ENCODE results near the gene ZCCHC18. TPM values are rescaled to one million over a fixed set of nuclear protein-coding genes. Genes with fewer than 3 reads are reported as not detected.

The ZCCHC18 gene
- total RNA-seq, 1 donor from 2014 or later = not detected

DNA sequence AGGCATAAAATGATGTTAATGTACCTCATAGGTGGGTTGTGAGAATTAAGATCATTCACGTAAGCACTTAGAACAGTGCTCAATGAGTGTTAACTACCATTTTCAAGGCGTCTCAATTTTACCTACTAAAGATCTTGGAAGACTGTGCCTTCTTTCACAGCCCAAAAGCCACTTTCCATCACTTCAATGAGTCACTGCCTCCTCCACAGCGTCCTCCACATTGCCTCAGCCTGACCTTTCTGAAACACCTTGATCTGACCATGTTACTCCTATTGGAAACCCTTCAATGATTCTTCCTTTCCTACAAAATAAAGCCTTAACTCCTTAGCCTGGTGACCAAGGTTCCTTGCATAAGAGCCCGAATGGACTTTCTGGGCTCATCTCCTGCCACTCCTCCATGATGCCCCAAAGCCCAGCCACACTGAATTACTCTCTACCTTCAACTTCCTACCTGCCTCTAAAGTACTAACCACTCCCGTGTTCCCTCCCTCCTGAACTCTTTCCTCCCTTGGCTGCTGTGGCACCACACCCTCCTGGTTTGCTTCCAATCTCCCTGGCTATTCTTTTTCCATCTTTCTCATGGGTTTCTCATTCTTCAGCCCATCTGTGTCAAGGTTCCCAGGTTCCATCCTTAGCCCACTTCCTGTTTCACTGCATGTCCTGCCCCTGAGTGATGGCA, 22.4 kb downstream of the ZCCHC18 start:
- no peak for ATAC-seq

DNA sequence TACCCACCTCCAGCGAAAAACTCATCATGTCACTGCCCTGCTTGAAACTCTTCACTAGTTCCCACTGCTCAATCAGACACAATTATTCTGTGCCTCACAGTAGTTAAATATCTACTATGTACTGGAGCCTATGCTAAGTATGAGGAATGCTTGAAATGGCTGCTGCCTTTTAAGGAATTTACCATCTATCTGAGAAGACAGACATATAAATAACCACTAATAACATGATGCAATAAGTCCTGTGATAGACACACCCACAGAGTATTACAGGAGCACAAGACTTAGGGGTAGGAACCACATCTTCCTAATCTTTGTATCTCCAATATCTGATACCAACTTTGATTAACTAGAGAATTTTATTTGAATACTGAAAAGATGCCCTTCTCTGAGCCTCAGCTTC, 23.4 kb downstream of the ZCCHC18 start:
- ATAC-seq = no peak

DNA sequence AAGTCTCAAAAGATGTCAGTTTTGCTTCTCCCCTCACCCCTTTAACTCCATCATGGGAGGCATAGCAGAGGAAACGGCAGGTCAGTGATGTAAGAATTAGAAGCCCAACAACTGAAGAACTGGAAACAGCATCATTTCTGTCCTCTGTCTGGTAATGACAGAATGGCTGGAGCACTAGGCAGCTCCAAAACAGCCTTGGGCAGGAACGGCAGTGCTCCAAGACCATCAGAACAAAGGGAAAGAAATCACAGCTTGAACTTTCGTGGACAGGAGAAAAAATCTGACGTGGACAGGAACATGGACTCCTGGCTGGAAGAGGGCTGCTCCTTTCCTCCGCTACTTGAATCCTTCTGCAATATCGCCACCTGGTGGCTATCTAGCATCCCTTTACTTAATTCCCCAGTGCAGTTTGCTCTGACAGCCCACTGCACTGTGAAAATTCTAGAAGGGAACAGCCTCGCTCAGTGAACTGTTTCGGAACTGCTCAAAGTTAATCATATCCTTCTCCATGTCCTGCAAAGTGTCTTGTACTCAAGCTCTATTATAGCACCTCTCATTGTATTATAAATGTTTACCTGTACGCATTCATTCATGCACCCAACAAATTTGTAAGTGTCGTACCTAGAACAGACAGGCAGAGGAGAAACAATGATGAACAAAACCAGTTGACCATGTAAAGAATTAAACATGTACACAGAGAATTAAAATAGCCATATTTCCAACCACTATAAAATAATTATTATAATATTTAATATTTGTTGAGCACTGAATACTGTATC, 24.1 kb downstream of the ZCCHC18 start:
- ATAC-seq = peak; percentile 76

DNA sequence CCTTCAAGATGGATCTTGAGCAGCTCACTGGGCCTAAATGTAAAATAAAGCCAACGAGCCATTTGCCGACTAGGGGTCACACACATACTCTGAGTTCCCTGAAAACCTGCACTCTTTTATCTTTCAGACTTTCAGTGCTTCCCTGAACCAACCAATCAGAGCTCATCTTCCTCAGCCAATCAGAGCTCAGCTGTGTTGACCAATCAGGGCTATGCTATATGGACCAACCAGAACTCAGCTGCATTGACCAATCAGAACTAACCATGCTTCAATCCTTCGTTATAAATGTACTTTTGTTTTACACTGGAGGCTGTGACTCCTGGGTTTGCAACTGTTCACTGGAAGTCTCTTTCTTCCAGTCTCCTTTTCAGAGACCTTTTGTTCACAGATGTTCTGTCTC, 25.2 kb downstream of the ZCCHC18 start:
- ATAC-seq = no peak

DNA sequence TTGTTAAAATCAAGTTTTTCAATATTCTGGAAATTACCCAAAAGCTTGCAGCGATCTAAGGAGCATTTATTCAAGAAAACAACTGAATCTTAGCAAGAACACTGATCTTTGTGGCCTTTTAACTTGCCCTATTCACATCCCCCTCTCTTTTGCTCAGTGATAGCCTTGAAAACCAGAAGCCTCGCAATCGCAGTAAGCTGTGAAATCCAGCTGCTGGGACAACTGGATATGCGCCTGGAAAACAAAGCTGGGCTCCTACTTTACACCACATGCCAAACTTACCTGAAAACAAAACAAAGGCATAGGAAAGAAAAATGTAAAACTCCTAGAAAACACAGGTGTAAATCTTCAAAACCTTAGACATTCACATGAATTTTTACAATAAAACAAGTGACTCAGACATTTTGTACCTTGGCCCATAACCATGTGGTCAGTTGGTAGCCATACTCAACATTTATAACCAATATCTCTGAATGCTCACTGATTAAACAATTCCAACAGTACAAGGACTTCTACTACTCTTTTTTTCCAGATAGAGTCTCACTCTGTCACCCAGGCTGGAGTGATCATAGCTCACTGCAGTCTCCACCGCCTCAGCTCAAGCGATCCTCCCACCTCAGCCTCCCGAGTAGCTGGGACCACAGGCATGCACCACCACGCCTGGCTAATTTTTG, 28.9 kb downstream of the ZCCHC18 start:
- no peak for ATAC-seq

DNA sequence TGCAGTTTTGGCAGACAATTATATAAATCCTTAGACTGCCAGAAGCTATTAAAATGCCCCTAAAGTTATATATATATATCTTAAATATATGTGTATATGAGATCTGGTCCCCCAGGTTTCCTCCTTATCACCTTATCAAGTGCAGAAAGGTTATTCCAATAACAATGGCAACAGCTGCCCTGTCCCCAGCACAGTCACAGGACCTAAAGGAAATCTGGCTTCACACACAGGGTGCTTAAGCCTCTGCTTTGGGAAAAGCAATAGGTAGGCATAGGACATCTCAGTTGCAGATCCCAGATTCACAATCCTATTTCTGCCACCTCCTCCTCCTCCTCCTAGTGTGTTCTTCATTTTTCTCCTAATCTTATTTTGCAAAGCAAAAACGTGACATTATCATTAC, 38.7 kb downstream of the ZCCHC18 start:
- ATAC-seq = no peak

DNA sequence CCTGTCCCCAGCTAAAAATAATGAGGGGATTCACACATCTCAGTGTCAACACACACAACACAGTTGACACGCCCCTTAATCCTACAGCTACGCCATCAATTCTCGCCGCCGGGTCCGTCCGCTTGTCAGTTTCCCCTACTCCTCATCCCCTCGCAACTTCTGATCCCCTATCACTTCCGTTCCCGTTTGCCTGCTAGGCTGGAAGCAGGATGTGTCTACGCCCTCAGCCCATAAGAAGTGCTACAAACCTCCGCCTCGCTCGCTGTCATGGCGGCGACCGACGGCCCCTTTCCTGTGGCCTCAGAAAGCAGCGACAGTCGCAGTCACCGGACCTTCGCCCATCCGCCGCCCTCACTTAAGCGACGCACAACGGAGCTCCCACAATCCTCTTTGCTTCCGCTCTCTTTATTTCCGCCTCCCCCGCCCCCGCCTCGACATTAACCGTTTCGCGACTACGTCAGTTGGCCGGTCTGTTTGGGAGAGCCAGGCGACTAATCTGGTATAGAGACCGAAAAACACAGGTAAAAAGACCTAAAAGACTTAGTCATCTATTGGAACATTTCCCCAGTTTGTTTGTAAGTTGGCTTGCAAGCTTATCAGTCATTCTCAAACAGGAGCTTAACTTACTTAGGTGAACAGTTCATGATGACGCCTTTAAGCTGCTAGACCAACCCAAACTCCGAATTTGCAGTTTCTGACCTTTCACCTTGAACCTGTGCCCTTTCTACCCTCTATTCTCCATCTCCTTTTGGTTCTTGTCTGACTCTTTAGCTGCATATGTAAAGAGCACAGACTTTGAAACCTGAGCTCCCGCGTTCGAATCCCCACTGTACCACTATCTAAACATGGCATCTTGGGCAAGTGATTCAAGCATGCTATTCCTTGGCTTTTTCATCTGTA, 44.6 kb downstream of the ZCCHC18 start, which contains the start of gene SLC25A53:
Gene SLC25A53 (minus strand): TSS at position 380 of the 900 bp plus-strand sequence. CDS start 51,752 bp downstream, outside the sequence.
- ATAC-seq = peak; percentile 94

Other genes starting within 250 kb of the ZCCHC18 start
- 1.1 TPM for gene TMSB15B, start 149.9 kb upstream of the ZCCHC18 start, total RNA-seq
- gene H2BW1, start 98.8 kb upstream of the ZCCHC18 start, total RNA-seq = not detected
- not detected for gene H2BW2, start 72.6 kb upstream of the ZCCHC18 start, total RNA-seq
- gene TMSB15C, start 36.3 kb upstream of the ZCCHC18 start, total RNA-seq = 0.12 TPM
- gene SLC25A53, start 44.5 kb downstream of the ZCCHC18 start, total RNA-seq = 2.1 TPM
- gene FAM199X, start 53.9 kb downstream of the ZCCHC18 start, total RNA-seq = 8.9 TPM
- gene ESX1, start 142.4 kb downstream of the ZCCHC18 start, total RNA-seq = not detected